GM18909 (cell line): ENCODE results near the gene SPAG16.

Experiments
- ATAC-seq: cut with Tn5 transposase; IDR thresholded peaks from one replicate; pipeline ENCODE4 v1.9.1; 2021; ENCODE audit warnings: mild to moderate bottlenecking; ENCODE audit not compliant: unreplicated experiment, poor library complexity

The SPAG16 gene

GRCh38 chr2:214410128-214410775 lies 1126.0 kb downstream of the SPAG16 start:
- no peak for ATAC-seq

GRCh38 chr2:214410918-214411554 lies 1126.8 kb downstream of the SPAG16 start, which contains the start of gene VWC2L:
TSS of gene VWC2L (plus strand) at chr2:214411054. CDS start at chr2:214414194, 3,140 bp downstream.
- no peak for ATAC-seq

DNA sequence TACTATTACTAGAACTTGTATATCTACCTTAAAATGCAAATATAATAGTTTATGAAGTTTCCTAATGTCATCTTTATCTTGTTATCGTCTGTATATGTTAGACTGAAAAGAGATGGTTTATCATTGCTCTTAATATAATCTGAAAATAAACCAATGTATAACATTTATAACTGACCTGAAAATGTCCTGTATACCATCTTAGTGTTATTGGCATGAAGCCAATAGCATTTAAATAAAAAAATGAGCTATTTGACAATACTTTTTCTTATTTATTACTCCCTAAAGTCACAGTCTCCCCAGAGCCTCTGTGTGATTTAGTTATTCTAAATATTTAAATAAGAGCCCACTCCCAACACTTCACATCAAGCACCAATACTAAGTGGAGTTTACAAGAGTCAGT lies 1128.4 kb downstream of the SPAG16 start:
- no peak for ATAC-seq

DNA sequence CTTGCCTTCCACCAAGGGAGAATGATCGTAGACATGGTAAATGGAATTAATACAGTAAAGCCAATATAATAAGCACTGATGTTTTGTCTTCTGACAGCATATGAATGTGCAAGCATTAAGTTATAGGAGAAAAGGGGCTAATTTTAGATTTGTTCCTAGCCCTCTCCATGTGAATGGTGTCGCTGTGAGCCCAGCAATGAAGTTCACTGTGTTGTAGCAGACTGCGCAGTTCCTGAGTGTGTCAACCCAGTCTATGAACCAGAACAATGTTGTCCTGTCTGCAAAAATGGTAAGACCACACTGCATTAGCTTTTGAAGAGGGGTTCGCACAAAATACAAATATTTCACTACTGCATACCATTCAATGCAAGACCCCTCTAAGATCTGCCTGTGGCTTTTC lies 1152.2 kb downstream of the SPAG16 start:
- ATAC-seq, result no peak

GRCh38 chr2:214450118-214450894 lies 1166.0 kb downstream of the SPAG16 start:
- no peak for ATAC-seq

DNA sequence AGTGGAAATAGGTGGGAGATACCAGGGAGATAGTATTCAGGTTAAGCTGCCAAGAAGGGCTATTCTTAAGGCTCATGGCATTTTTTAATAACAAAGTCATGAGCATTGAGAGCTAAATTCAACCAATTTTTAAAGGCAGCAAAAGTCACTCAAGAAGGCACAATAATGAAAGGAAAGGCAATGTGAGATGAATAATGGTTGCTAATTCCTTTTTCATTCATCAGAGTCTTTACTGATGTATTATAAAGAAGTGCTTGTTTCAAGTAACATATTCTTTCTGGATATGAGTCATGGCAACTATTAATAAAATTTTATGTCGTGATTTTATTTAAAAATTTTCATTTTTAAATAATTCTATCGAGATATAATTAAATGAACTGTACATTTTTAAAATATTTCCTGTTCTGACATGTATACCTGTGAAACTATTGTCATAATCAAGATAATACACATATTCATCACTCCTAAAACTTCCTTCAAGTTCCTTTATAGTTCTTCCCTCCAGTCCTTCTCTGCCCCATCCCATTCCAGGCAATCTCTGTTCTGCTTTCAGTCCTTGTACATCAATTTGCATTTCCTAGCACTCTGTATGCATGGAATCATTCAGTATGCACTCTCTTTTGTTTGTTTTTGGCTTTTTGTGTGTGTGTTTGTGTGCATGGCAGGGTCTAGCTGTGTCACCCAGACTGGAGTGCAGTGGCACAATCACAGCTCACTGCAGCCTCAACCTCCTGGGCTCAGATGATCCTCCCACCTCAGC lies 1167.4 kb downstream of the SPAG16 start:
- ATAC-seq, result no peak
